IPS-NIHi11 (cell line): ENCODE data around the gene CCDC191.

ENCODE experiments used
- DNase-seq: peaks from one replicate; pipeline ENCODE4 v3.0.0; 2012; ENCODE audit warnings: mixed read lengths, low spot score

CCDC191 gene

GRCh38 chr3:113954091-113954685 lies 102.1 kb downstream of the CCDC191 start:
- no peak for DNase-seq

- no peak for DNase-seq
These were observed 102.6 kb downstream of the CCDC191 start for GRCh38 chr3:113953677-113954076.

GRCh38 chr3:113952921-113953320 lies 103.4 kb downstream of the CCDC191 start:
- DNase-seq: no peak

GRCh38 chr3:113948015-113948917 lies 108.1 kb downstream of the CCDC191 start:
- peak; percentile 81 for DNase-seq

- DNase-seq: peak; percentile 84
These were observed 108.8 kb downstream of the CCDC191 start, which contains the start of gene ZDHHC23 for GRCh38 chr3:113947372-113948014. ZDHHC23 (plus strand) TSS chr3:113948013; CDS start chr3:113948803, 790 bp downstream.

- DNase-seq: no peak
These were observed 109.5 kb downstream of the CCDC191 start for GRCh38 chr3:113946831-113947230.

- no peak for DNase-seq
These were observed 128.8 kb downstream of the CCDC191 start for GRCh38 chr3:113927556-113927955.

GRCh38 chr3:113914646-113915045 lies 141.7 kb downstream of the CCDC191 start:
- DNase-seq: no peak
